Rectal smooth muscle tissue (tissue), 1 donor: ENCODE data around the gene MLPH.

Experiments used
- H3K27ac ChIP-seq: one replicate; pipeline ENCODE4 v1.7.0; 2013; ENCODE audit warnings: low read depth, low read length, inconsistent platforms
- H3K27me3 ChIP-seq: one replicate; pipeline ENCODE4 v1.7.0; 2013; ENCODE audit warnings: low read length; ENCODE audit not compliant: control insufficient read depth, insufficient read depth
- H3K36me3 ChIP-seq: one replicate; pipeline ENCODE4 v1.7.0; 2013; ENCODE audit warnings: low read length; ENCODE audit not compliant: control insufficient read depth, insufficient read depth
- H3K4me1 ChIP-seq: one replicate; pipeline ENCODE4 v1.7.0; 2013; ENCODE audit warnings: low read length; ENCODE audit not compliant: control insufficient read depth, insufficient read depth
- H3K4me3 ChIP-seq: one replicate; pipeline ENCODE4 v1.7.0; 2013; ENCODE audit warnings: low read length
- H3K9ac ChIP-seq: one replicate; pipeline ENCODE4 v1.7.0; 2013; ENCODE audit warnings: low read length

Gene MLPH

DNA sequence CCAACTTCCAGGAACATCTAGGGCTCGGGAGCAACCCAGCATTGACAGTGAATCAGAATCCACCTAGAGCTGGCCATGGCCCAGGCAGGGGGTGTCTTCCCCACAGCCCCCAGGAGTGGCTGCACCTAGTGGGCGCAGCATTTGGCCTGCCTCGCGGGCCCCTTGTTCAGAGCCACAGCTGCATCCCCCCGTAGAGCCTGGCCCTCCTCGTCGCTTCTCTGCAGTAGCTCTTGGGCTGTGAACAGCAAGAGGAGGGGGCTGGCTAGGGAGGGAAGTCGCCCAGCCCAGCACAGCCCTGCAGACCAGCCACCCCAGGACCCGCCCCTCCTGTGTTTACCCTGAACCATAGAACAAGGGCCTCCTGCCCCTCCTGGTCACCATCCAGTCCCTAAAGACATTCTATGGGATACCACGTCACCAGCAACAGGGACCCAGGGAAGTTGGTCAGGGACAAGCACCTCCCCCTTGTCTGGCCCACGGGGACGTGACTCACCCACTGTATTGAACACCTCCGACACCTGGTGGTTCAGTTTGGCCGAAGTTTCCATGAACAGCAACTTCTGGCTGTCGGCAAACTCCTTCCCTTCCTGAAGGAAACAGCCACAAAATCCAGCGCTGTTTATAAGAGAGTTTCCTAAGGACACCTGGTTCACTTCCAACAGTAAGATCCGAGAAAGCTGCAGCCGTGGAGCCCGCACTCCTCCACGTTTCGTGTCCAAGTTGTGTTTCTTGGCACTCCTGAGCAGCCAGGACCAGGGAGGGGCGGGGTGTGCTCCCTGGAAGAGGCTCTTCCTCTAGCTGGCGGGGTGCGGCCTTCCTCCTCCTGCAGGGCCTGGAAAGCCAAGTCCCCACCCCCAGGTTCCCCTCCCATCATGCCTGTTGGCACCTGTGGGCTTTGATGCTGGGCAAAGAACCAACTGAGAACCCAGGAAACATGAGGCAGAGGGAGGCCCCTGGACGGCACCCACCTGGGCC, 88.1 kb downstream of the MLPH start:
- Histone ChIP-seq H3K27me3 (no peaks in the 10 kb centered on the region), H3K4me3 (no peak overlapping the region), H3K4me1 (no peaks in the 10 kb centered on the region), H3K36me3 (no peaks in the 10 kb centered on the region), H3K27ac (peak overlapping the region; percentile 20), H3K9ac (no peak overlapping the region)

DNA sequence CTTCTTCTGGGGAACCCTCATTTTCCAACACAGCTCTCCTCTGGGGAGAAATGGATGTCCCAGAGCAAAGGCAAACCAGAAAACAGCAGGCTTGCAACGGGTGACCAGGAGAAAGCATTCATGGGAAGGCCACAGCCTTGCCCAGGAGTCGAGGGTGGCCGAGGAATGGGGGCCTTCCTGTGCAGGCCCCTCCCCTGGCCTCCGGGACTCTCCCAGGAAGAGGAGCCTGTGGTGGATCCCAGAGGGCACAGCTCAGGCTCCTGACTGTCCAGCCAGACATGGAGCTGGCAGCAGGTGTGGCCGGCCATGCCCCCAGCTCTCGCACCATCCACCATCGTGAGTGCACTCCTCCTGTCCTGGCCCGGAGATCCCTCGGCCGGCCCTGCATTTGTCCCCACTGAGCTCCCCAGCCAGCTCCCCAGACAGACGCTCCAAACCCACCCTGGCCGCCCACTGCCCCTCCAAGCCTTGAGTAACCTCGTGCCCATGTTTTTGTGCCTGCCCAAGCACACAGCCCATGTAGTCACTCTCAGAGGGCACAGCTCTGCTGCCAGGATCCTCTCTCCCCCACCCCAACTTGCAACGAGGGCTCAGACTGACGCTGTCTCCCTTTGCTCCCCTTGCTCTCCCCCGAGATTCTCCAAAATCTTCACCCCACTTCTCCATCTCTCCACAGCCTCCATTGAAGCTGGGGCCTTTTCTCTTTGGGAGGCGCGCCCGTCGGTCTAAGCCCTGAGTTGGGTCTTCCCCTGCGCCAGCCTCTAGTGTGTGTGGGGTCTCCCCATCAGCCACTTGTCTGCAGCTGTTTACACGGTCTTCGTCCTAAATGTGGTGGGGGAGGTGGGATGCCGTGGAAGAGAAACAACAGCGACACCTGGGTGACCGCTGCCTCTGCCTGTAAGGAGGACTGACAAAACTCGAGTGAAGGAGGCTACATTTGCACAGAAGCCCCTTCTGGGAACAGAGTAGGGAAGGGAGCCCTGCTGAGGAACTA, 89.1 kb downstream of the MLPH start:
- H3K27ac ChIP-seq = no peak overlapping the region
- H3K27me3 ChIP-seq = no peaks in the 10 kb centered on the region
- no peak overlapping the region for H3K4me3 ChIP-seq
- H3K9ac ChIP-seq = no peak overlapping the region
- H3K4me1 ChIP-seq = no peaks in the 10 kb centered on the region
- no peaks in the 10 kb centered on the region for H3K36me3 ChIP-seq

DNA sequence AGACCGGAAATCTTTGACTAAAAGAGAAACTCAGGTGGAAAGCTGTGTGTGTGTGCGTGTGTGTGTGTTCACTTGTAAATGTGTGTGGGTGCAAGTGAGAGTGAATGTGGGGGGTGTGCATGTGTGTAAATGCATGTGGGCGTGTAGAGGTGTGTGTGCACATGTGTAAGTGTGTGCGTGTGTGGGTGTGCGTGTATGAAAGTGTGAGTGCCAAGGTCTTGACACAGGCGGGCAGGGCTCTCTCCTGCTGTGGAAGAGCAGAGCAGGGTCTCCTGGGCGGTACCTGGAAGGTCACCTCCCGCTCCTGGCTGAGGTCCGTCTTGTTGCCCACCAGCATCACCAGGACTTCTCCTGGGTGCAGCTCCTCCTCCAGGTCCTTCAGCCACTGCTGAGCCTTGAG, 89.9 kb downstream of the MLPH start:
- Histone ChIP-seq H3K27me3 (no peaks in the 10 kb centered on the region), H3K36me3 (no peaks in the 10 kb centered on the region), H3K4me3 (no peak overlapping the region), H3K9ac (no peak overlapping the region), H3K4me1 (peaks cover 4% of the 10 kb centered on the region), H3K27ac (no peak overlapping the region)

DNA sequence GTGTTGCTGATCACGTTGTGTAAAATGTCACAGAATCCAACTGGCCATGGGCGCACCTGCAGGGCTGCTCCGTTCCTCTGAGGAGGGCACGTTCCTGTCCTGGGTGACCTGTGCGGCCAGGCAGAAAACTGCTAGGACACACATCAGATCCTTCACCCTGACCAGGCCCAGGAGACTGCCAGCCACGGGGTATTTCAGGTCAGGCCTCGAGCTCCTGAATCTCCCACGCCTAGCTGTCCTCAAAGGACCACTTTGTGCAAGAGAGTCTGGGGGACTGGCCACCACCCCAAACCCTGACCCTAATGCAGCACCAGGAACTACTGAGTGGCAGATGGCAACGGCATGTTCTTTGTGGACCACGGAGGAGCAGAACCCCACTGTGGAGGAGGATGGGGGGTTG, 90.4 kb downstream of the MLPH start:
- Histone ChIP-seq H3K27ac (no peak overlapping the region), H3K4me3 (no peak overlapping the region), H3K27me3 (no peaks in the 10 kb centered on the region), H3K4me1 (peaks cover 9% of the 10 kb centered on the region), H3K9ac (no peak overlapping the region), H3K36me3 (no peaks in the 10 kb centered on the region)

DNA sequence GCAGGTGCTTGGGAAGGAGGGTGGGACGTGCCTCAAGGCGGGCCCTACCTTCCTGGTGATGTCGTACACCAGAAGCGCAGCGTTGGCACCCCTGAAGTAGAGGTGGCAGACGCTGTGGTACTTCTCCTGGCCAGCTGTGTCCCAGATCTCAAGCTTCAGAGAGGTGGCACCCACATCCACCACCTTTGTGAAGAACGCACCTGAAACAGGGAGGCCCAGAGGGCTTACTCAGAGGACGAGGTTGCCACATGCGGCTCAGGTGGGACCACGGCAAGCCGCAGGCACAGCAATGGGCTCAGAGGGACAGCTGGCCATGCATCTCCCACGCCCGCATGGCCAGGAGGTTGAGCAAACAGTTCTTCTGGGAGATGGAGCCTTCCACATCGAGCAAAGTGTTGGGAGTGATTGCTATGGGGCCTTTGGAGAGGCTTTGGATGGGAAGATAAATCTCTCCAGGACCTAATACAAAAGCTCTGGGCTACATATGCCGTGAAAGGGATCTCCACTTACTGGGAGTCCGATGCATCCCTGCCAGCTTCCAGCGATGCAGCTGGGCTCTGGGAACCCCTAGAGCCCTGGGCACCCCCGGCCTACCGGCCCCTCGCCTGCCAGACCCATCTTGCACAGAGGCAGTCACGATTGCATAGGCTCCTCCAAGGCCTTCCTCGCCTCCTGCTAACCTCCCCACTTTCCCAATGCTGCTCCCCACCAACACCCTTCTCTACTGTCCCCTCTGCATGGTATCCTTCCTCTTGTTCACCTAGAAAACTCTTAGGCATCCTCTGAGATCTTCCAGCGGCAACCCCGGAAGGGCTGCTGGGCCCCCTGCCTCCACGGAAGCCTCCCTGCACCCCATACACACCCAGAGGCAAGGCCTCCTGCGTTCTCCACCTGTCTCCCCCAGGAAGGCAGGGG, 91.2 kb downstream of the MLPH start:
- Histone ChIP-seq H3K27me3 (no peaks in the 10 kb centered on the region), H3K27ac (no peak overlapping the region), H3K4me3 (no peak overlapping the region), H3K9ac (no peak overlapping the region), H3K36me3 (no peaks in the 10 kb centered on the region), H3K4me1 (peaks cover 10% of the 10 kb centered on the region)

DNA sequence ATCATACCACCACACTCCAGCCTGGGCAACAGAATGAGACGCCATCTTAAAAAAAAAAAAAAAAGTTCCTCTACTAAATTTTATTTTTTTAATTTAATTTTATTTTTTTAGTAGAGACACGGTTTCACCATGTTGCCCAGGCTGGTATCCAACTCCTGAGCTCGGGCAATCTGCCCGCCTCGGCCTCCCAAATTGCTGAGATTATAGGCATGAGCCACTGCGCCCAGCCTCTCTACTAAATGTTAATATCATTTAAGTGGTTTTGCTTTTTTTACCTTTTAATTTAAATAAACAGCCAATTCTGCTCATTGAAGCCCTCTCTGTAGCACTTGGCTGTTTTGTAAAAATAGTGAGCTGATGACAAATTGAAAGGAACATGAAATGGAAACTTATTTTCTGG, 94.3 kb downstream of the MLPH start:
- H3K27me3 ChIP-seq = no peaks in the 10 kb centered on the region
- no peak overlapping the region for H3K9ac ChIP-seq
- no peak overlapping the region for H3K4me3 ChIP-seq
- H3K36me3 ChIP-seq = no peaks in the 10 kb centered on the region
- peaks cover 10% of the 10 kb centered on the region for H3K4me1 ChIP-seq
- peak overlapping the region; percentile 33 for H3K27ac ChIP-seq

DNA sequence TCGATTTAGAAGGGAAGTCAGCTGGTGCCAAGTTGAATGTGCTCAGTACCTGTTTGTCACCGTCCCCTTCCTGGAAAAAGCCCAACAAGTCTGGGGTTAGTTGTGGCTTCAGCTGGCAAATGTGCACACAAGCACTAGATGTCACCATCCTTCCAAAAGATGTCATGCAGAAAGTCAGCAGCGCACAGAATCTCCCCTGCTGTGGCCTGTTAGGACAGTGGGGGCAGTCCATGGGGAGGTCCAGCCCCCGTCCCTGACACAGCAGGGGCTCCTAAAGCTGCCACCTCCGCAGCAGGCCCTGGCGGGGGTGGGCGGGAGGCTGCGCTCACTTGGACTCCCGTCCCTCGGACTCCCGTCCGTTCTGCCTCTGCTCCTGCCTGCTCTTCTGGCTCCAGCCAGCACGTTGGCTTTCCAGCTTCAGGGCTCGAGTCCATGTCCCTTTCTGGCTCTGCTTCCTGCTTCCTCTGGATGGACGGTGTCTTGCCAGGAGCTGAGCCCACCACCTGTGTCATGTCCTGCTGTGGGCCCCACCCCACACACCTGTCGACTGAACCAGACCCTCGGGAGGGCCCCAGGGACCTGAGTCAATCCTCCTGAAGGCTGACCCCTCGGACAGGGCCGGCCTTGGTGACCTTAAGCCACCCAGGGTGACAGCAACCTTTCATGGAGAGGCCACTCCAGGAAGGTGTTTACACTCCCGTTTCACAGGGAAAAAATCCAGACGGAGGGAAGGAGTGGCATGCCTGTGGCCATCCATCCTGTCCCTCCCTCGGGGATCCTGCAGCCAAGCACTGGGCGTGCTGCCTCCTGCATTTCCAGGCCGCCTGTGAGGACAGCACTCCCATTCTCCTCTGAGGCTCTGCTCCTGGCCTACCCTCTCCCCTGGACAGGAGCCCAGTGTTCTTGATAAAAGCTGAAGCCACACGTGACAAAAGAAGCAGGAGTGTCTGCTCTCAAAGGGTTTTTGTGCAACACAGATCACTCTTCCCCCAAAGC, 95.0 kb downstream of the MLPH start:
- Histone ChIP-seq H3K27me3 (no peaks in the 10 kb centered on the region), H3K4me3 (peak overlapping the region; percentile 39), H3K36me3 (no peaks in the 10 kb centered on the region), H3K27ac (peak overlapping the region; percentile 33), H3K4me1 (peaks cover 10% of the 10 kb centered on the region), H3K9ac (no peak overlapping the region)

DNA sequence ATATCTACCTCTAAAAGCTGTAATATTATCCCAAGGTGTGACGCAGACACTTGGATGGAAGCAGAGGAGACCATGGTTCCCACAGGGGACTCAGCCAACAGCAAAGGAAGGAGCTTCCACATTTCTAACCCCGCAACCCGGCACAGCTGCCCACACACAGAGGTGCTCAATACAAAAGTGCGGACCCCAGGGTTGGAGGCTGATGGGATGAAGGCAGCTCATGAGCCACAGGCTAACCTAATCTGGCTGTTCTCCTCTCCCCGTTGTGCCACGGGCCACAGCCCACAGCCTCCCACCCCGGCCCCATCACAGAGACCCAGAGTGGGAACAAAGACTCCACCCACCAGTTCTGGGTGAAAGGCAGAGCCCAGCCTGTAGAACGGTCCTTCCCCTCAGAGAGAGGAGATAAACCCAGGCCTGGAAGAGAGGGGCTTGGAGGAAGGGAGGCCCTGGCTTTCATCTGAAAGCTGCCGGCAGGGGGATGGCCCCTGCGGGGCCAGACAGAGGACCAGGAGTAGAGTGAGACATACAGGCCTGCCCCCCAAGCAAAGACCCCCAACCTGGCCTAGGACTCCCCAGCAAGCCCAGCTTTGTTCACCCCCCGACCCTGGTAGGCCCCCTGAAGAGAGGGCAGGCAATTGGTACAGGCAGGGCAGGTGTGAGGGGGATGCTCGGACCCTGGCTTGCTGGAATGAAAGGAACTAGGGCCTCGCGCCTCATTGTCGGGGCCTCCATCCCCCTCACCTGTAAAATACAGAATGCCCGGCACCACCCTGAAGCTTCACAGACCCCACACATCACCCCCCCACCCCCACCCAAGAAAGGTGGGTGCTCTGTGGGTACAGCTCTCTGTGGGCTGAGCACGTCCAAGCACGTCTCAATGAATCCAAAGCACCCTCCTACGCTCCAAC, 96.6 kb downstream of the MLPH start:
- peaks cover 10% of the 10 kb centered on the region for H3K4me1 ChIP-seq
- H3K36me3 ChIP-seq = no peaks in the 10 kb centered on the region
- no peak overlapping the region for H3K4me3 ChIP-seq
- no peaks in the 10 kb centered on the region for H3K27me3 ChIP-seq
- H3K27ac ChIP-seq = no peak overlapping the region
- H3K9ac ChIP-seq = no peak overlapping the region

DNA sequence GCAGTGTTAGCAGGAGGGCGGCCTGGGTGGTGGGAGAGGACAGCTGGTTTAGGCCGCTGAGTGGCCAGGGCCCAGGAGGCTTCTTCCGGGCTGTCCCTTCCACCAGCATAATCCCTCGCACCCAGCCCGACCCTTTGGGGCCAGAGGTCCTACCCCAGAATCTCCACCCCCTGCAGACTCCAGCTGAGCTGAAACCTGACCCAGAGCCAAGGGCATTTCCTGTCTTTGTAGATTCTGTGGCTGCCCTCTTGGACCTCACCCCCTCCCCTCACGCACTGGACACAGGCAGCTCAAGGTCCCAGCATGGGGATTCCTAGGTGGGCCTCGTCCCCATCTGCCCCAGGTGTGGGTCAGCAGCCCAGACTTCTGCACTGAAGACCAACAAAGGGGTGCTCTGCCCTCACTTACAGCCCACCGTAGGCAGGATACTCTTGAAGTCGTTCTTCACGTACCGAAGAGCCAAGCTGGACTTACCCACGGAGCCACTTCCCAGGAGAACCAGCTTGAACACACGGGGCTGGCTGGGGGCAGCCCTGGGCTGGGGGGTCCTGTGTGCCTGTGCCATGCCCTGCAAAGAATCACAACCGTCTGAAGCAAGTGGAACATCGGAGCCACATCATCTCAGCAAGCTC, 98.7 kb downstream of the MLPH start:
- no peaks in the 10 kb centered on the region for H3K27me3 ChIP-seq
- H3K4me1 ChIP-seq = peaks cover 10% of the 10 kb centered on the region
- no peak overlapping the region for H3K27ac ChIP-seq
- H3K36me3 ChIP-seq = no peaks in the 10 kb centered on the region
- H3K9ac ChIP-seq = no peak overlapping the region
- H3K4me3 ChIP-seq = no peak overlapping the region

DNA sequence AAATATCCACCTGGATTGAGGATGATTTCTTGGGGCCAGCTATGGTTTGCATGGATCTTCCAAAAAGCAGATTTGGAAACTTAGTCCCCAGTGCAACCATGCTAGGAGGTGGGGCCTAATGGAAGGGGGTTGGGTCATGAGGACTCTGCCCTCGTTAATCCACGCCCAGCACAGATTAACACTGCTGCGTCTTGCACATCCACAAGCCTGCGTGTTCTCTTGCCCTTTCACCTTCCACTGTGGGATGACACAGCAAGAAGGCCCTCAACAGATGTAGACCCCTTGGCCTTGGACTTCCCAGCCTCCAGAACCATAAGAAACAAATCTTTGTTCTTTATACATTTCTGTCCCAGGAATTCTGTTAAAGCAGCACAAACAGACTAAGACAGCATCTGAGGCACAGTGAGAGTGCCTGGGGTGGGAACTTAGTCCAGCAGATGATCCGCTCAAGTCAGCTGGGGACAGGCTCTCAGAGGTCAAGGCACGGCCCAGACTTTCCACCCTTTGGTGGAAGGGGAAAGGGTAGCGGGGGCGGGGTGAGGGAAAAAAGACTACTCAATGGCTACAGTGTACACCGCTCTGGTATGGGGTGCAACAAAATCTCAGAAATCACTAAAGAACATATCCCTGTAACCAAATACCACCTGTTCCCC, 101.1 kb downstream of the MLPH start:
- no peak overlapping the region for H3K9ac ChIP-seq
- H3K4me1 ChIP-seq = no peaks in the 10 kb centered on the region
- H3K27ac ChIP-seq = no peak overlapping the region
- no peaks in the 10 kb centered on the region for H3K36me3 ChIP-seq
- H3K27me3 ChIP-seq = no peaks in the 10 kb centered on the region
- H3K4me3 ChIP-seq = no peak overlapping the region
